Peyer's patch (tissue), 4 donors: Measurements from ENCODE around the gene HEXIM2. TPM values are rescaled to one million over a fixed set of nuclear protein-coding genes. Genes with fewer than 3 reads are reported as not detected.

Source experiments
- DNase-seq, 3 donors: peaks; one replicate each; pipeline ENCODE4 v3.0.0-alpha.2; 2017 to 2019
- H3K27ac ChIP-seq, 4 donors: fragments of 200-600 bp; sonication (generic); one replicate each; pipeline ENCODE4 v1.5.1; 2016 to 2019
- H3K27me3 ChIP-seq, 2 donors: fragments of 200-600 bp; sonication (generic); one replicate each; pipeline ENCODE4 v1.5.1; 2019
- H3K36me3 ChIP-seq, 3 donors: fragments of 200-600 bp; sonication (generic); one replicate each; pipeline ENCODE4 v1.5.1; 2016 to 2019
- H3K4me1 ChIP-seq, 4 donors: fragments of 200-600 bp; sonication (generic); one replicate each; pipeline ENCODE4 v1.5.1; 2016 to 2019
- H3K4me3 ChIP-seq, 4 donors: fragments of 200-600 bp; sonication (generic); 1 replicate in 3 of 4; 2 replicates in 1 of 4; pipeline ENCODE4 v1.5.1; 2016 to 2019; ENCODE audit warnings: mild to moderate bottlenecking in 1 of 4
- H3K9me3 ChIP-seq, 4 donors: fragments of 200-600 bp; sonication (generic); one replicate each; pipeline ENCODE4 v1.5.1; 2016 to 2019; ENCODE audit warnings: mild to moderate bottlenecking in 1 of 4
- CTCF ChIP-seq, 6 experiments: fragments of 450-650 bp in 4 of 6; fragments of 200-600 bp in 2 of 6; sonication (generic) in 1 of 6; IDR thresholded peaks; one replicate each; pipeline ENCODE4 v1.5.1; 2017 to 2019; ENCODE audit warnings: antibody characterized with exemption in 6 of 6, mild to moderate bottlenecking in 3 of 6, moderate library complexity in 1 of 6
- POLR2A ChIP-seq, 2 donors: fragments of 450-650 bp; IDR thresholded peaks; one replicate each; pipeline ENCODE4 v1.5.1; 2017; ENCODE audit warnings: antibody characterized with exemption in 2 of 2, mild to moderate bottlenecking in 2 of 2, moderate library complexity in 2 of 2
- total RNA-seq, 4 donors: library from RNA; depleted of rRNA; stranded (reverse); fragments of >200 nt; gene quantifications; one replicate each; pipeline ENCODE4 v1.1.0, GENCODE V29; 2016

HEXIM2 gene
- total RNA-seq, 4 donors from 2014 or later: 8.4 to 28.9 (median 11.2) TPM

- DNase-seq: no peak
- Histone ChIP-seq H3K9me3 (no peaks in the 10 kb centered on the region), H3K4me3 (no peak overlapping the region), H3K27me3 (no peaks in the 10 kb centered on the region), H3K27ac (no peak overlapping the region), H3K4me1 (peaks cover 0 to 23% (median 5%) of the 10 kb centered on the region in 4 donors), H3K36me3 (no peaks in the 10 kb centered on the region)
- TF ChIP-seq POLR2A (IDR thresholded peaks at IDR 0.05): no peak
- no peak for TF ChIP-seq CTCF (IDR thresholded peaks at IDR 0.05)
Observed at GRCh38 chr17:45177563-45177962, 15.9 kb downstream of the HEXIM2 start.

GRCh38 chr17:45184144-45184543 is 22.5 kb downstream of the HEXIM2 start:
- TF ChIP-seq CTCF (IDR thresholded peaks at IDR 0.05): no peak
- no peak for TF ChIP-seq POLR2A (IDR thresholded peaks at IDR 0.05)
- no peaks in the 10 kb centered on the region for H3K4me1 ChIP-seq
- H3K9me3 ChIP-seq: no peaks in the 10 kb centered on the region
- H3K27ac ChIP-seq: no peak overlapping the region
- no peak for DNase-seq
- no peaks in the 10 kb centered on the region for H3K36me3 ChIP-seq
- no peaks in the 10 kb centered on the region for H3K27me3 ChIP-seq
- no peak overlapping the region for H3K4me3 ChIP-seq

- Histone ChIP-seq H3K4me3 (no peak overlapping the region), H3K4me1 (no peaks in the 10 kb centered on the region), H3K27me3 (no peaks in the 10 kb centered on the region), H3K36me3 (no peaks in the 10 kb centered on the region), H3K9me3 (no peaks in the 10 kb centered on the region), H3K27ac (no peak overlapping the region)
- TF ChIP-seq POLR2A (IDR thresholded peaks at IDR 0.05) (no peak), CTCF (IDR thresholded peaks at IDR 0.05) (no peak)
- DNase-seq: no peak
Observed at GRCh38 chr17:45186801-45187354, 25.2 kb downstream of the HEXIM2 start.

- Histone ChIP-seq H3K4me1 (no peaks in the 10 kb centered on the region), H3K36me3 (no peaks in the 10 kb centered on the region), H3K27me3 (no peaks in the 10 kb centered on the region), H3K27ac (no peak overlapping the region), H3K4me3 (no peak overlapping the region), H3K9me3 (no peaks in the 10 kb centered on the region)
- TF ChIP-seq POLR2A (IDR thresholded peaks at IDR 0.05) (no peak), CTCF (IDR thresholded peaks at IDR 0.05) (no peak)
- no peak for DNase-seq
Observed at GRCh38 chr17:45189009-45189408, 27.3 kb downstream of the HEXIM2 start.

- H3K4me3 ChIP-seq: no peak overlapping the region
- no peaks in the 10 kb centered on the region for H3K4me1 ChIP-seq
- H3K9me3 ChIP-seq: no peaks in the 10 kb centered on the region
- peak overlapping the region in 1 of 4 donors; percentile 36 for H3K27ac ChIP-seq
- H3K36me3 ChIP-seq: no peaks in the 10 kb centered on the region
- TF ChIP-seq POLR2A (IDR thresholded peaks at IDR 0.05) (no peak), CTCF (IDR thresholded peaks at IDR 0.05) (peak in 1 of 6 experiments; percentile 27)
- no peaks in the 10 kb centered on the region for H3K27me3 ChIP-seq
- no peak for DNase-seq
Observed at GRCh38 chr17:45190503-45191255, 29.0 kb downstream of the HEXIM2 start.
